Mucosa of stomach (tissue), 1 donor: ENCODE data around the gene ABL2.

Experiments used
- H3K27me3 ChIP-seq: one replicate; pipeline ENCODE4 v1.7.0; 2013; ENCODE audit warnings: mild to moderate bottlenecking, low read length; ENCODE audit not compliant: control insufficient read depth, insufficient read depth
- H3K36me3 ChIP-seq: one replicate; pipeline ENCODE4 v1.7.0; 2013; ENCODE audit warnings: low read length; ENCODE audit not compliant: control insufficient read depth, insufficient read depth
- H3K4me1 ChIP-seq: one replicate; pipeline ENCODE4 v1.7.0; 2013; ENCODE audit warnings: mild to moderate bottlenecking, low read length; ENCODE audit not compliant: control insufficient read depth, insufficient read depth
- H3K4me3 ChIP-seq: one replicate; pipeline ENCODE4 v1.7.0; 2013; ENCODE audit warnings: low read length
- H3K9ac ChIP-seq: one replicate; pipeline ENCODE4 v1.7.0; 2013; ENCODE audit warnings: mild to moderate bottlenecking, low read length, moderate library complexity
- H3K9me3 ChIP-seq: one replicate; pipeline ENCODE4 v1.7.0; 2013; ENCODE audit warnings: mild to moderate bottlenecking, low read length, moderate library complexity; ENCODE audit not compliant: control insufficient read depth
- donor health status: Pancreatic carcinoma.

The ABL2 gene

DNA sequence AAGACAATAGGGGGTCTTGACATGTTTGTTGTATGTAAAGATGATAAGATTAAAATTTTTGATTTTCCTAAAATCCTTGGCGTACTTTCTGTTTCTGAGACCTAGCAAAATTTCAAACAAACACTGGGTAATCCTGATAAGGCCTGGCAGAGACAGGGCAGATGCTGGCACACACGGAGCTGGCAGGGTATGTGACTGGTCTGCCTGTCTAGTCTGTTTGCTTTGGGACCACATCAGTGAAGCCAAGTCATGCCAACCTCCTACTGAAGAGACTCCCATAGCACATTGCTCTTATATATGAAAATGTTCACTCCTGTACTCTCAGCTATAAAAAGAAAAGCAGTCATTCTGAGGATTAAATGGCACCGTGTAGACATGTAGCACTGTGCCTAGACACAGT is 133.6 kb downstream of the ABL2 start:
- Histone ChIP-seq H3K36me3 (peaks cover 25% of the 10 kb centered on the region), H3K4me3 (no peak overlapping the region), H3K4me1 (no peaks in the 10 kb centered on the region), H3K27me3 (no peaks in the 10 kb centered on the region), H3K9ac (no peak overlapping the region), H3K9me3 (no peaks in the 10 kb centered on the region)

DNA sequence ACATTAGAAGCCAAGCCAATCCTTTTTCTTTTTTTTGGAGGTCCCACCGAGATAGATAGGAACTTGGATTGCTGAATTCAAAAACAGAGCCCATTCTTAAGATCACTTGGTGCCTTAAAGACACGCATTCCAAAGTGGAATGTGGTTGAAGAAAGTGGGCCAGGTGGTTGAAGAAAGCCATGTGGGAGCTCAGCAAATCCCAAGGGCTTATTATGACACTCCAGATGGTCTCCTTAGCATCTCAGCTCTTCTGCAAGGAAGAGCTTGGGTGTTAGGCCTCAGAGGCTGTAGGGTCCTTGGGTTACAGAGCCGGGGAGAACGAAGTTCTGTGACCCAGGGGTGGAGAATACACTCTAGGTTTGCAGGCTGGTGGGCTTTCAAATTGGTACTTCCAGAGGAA is 134.1 kb downstream of the ABL2 start:
- H3K27me3 ChIP-seq: no peaks in the 10 kb centered on the region
- H3K9me3 ChIP-seq: no peaks in the 10 kb centered on the region
- peaks cover 25% of the 10 kb centered on the region for H3K36me3 ChIP-seq
- H3K4me3 ChIP-seq: no peak overlapping the region
- H3K9ac ChIP-seq: no peak overlapping the region
- H3K4me1 ChIP-seq: no peaks in the 10 kb centered on the region

DNA sequence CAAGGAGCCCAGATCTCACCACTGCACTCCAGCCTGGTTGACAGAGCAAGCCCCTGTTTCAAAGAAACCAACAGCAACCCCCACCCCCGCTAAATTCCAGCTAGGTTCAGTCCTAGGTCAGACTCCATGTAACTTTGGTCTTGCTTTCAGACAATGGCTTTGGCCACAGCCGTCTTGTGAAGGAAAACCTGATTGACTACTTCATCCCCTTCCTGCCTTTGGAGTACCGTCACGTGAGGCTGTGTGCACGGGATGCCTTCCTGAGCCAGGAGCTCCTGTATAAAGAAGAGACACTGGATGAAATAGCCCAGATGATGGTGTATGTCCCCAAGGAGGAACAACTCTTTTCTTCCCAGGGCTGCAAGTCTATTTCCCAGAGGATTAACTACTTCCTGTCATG is 134.7 kb downstream of the ABL2 start:
- H3K4me3 ChIP-seq: no peak overlapping the region
- peaks cover 25% of the 10 kb centered on the region for H3K36me3 ChIP-seq
- no peaks in the 10 kb centered on the region for H3K27me3 ChIP-seq
- H3K9me3 ChIP-seq: no peaks in the 10 kb centered on the region
- H3K4me1 ChIP-seq: no peaks in the 10 kb centered on the region
- no peak overlapping the region for H3K9ac ChIP-seq

DNA sequence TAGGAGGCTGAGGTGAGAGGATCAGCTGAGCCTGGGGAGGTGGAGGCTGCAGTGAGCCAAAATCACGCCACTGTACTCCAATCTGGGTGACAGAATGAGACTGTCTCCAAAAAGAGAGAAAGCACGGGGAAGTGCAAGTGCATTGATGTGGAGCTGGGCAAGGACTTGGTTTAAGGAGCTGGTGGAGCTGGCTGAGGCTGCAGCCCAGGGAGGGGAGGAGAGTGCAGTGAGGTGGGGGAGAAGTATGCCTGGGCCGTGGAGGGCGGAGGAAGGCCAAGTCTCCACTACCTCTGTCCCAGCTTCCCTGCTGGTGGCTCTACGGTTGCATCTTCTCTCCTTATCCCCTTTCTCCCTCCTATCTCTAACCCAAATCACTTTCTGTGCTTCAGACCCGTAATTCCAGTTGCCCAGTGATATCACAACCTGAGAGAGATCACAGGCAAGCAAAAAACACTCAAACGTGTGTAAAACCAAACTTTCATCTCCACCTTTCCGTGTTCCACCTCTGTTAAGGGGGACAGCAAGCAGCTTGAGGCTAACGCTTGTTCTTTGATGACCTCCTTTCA is 136.5 kb downstream of the ABL2 start:
- Histone ChIP-seq H3K9me3 (no peaks in the 10 kb centered on the region), H3K36me3 (peaks cover 25% of the 10 kb centered on the region), H3K4me3 (no peak overlapping the region), H3K27me3 (no peaks in the 10 kb centered on the region), H3K4me1 (no peaks in the 10 kb centered on the region), H3K9ac (no peak overlapping the region)

DNA sequence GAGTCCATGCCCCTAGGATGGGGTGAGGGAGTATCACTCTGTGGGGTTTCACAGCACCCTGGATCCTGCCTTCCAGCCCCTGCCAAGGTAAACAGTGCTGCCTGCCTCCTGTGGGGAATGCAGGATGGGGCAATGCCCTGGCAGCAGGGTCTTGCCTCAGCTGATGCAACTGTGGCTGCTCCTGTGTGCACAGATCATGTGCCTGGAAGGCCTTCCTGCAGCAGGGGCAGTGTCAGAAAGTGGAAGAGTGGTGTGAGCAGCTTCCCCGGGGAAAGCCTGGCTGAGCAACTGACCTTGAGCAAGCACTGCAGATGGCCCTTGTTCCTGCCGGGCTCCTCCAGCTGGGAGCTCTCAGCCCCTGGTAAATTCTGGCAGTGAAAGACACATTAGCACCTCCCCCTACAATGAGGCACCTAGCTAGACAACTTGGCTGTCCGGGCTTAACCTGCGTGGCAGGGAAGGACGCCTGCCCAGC is 137.7 kb downstream of the ABL2 start:
- Histone ChIP-seq H3K9me3 (no peaks in the 10 kb centered on the region), H3K4me3 (no peak overlapping the region), H3K36me3 (peaks cover 19% of the 10 kb centered on the region), H3K4me1 (no peaks in the 10 kb centered on the region), H3K27me3 (no peaks in the 10 kb centered on the region), H3K9ac (no peak overlapping the region)

DNA sequence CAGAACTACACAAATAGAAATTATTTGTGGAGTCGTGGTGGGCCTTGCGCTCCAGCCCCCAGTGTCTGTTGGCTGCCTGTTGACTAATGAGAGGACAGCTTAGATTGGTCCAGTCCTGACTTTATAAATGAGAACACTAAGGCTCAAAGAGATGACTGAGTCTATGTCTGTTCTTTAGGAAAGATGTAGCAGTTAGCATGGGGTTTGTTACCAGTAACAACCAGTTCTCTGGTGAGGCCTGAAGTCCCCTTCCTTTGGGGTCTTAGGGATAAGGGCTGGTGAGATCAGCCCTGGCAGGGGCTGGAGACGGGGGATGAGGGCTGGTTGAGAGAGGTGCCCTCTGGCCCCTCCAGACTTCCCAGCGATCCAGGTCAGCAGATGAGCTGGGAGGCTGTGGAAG is 138.6 kb downstream of the ABL2 start:
- H3K4me1 ChIP-seq: no peaks in the 10 kb centered on the region
- H3K4me3 ChIP-seq: no peak overlapping the region
- peaks cover 19% of the 10 kb centered on the region for H3K36me3 ChIP-seq
- H3K27me3 ChIP-seq: no peaks in the 10 kb centered on the region
- no peak overlapping the region for H3K9ac ChIP-seq
- no peaks in the 10 kb centered on the region for H3K9me3 ChIP-seq

DNA sequence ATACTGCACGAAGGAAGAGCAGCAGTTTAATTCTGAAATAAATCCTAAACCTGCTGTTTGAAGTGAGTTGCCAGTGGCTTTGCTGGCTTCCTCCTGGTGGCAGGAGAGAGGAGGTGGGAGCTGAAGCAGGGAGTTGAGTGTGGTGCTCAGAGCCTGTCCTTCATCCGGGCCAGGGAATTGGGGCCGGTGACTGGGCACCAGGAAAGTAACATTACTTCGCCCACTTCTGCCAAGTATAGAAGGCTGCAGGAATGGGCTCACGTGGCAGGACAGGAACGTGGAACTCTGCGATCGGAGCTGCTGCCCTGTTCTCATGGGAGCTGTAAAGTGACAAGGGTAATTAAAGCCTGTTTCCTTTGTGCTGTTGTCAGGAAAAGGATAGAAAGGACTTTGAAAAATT is 139.0 kb downstream of the ABL2 start:
- H3K27me3 ChIP-seq: no peaks in the 10 kb centered on the region
- H3K36me3 ChIP-seq: peaks cover 19% of the 10 kb centered on the region
- no peaks in the 10 kb centered on the region for H3K9me3 ChIP-seq
- no peaks in the 10 kb centered on the region for H3K4me1 ChIP-seq
- no peak overlapping the region for H3K4me3 ChIP-seq
- H3K9ac ChIP-seq: no peak overlapping the region

DNA sequence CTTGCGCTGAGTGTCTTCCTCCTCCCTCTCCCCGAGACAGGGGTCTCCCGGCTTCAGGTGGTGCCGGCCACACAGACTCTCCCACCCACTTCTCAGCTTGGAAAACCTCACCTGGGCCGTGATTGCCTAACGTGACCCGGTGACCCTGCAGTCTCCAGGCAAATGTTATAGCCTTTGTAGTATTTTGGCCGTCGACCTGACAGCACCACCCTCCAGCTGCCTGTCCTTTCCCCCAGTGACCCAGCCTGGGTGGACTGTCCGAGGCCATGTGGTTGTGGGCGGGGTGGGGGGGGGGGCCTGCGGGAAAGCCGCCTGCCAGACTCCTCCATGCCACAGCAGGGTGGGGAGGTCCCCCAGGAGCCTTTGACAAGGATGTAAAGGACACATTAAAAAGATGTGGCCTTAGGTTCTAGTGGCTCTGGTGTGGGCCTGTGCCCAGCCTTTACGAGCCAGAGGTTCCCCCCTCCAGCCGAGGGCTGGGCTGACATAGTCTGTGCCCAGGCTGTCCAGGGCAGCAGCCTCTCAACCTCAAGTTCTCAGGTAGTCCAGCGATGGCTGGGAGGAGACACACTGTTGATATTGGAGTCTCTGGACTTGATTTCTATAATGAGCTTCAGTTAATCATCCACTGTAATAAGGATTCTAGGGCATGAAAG is 139.5 kb downstream of the ABL2 start:
- no peaks in the 10 kb centered on the region for H3K9me3 ChIP-seq
- H3K36me3 ChIP-seq: peaks cover 19% of the 10 kb centered on the region
- no peaks in the 10 kb centered on the region for H3K4me1 ChIP-seq
- H3K27me3 ChIP-seq: no peaks in the 10 kb centered on the region
- no peak overlapping the region for H3K4me3 ChIP-seq
- H3K9ac ChIP-seq: no peak overlapping the region

DNA sequence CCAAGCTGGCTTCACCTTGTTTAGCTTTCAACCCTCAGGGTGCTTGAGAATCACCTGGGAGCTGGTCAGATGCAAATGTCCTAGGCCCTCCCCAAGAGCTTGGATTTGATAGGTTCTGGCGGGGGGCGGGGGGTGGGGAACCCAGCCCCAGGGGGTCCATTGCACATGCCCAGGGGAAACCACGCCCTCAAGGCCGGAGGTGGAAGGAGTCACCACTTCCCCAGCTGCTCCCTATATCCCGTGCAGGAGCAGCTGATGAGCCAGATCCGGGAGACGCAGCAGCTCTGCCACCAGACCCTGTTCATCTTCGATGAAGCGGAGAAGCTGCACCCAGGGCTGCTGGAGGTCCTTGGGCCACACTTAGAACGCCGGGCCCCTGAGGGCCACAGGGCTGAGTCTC is 141.8 kb downstream of the ABL2 start:
- Histone ChIP-seq H3K4me1 (peaks cover 14% of the 10 kb centered on the region), H3K9ac (peak overlapping the region; percentile 15), H3K27me3 (no peaks in the 10 kb centered on the region), H3K36me3 (peaks cover 9% of the 10 kb centered on the region), H3K4me3 (no peak overlapping the region), H3K9me3 (no peaks in the 10 kb centered on the region)

DNA sequence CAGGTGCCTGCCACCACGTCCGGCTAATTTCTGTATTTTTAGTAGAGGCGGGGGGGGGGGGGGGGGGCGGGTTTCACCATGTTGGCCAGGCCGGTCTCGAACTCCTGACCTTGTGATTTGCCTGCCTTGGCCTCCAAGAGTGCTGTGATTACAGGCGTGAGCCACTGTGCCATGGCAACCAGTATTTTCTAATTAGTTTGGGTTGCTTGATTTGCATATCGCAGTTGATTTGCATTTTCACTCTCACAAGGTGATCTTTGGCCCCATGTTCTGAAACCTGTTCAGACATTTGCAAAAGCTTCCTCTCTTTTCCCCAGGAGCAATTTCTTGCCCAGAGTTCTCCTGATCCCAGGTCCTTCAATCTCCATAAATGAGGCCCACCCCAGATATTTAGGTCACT is 145.9 kb downstream of the ABL2 start:
- H3K36me3 ChIP-seq: no peaks in the 10 kb centered on the region
- H3K27me3 ChIP-seq: no peaks in the 10 kb centered on the region
- no peak overlapping the region for H3K4me3 ChIP-seq
- peaks cover 23% of the 10 kb centered on the region for H3K4me1 ChIP-seq
- H3K9me3 ChIP-seq: no peaks in the 10 kb centered on the region
- peak overlapping the region; percentile 34 for H3K9ac ChIP-seq

DNA sequence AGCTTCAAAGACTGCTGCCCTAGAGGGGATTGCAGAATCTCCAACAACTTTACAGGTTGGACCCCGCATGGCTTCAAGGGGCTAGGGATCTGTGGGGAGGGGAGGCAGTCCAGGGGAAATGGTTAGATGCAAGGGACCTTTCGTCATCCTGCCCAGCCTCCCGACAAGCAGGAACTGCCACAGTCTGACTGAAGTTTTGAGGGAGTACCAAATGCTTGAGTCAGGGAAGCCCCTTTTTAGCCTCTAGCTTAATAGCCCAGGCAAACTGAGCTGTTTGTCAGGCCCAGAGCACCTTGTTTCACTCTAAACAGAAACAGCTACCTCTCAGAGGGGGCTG is 146.5 kb downstream of the ABL2 start:
- no peaks in the 10 kb centered on the region for H3K36me3 ChIP-seq
- H3K4me1 ChIP-seq: peaks cover 23% of the 10 kb centered on the region
- H3K4me3 ChIP-seq: peak overlapping the region; percentile 68
- H3K9ac ChIP-seq: peak overlapping the region; percentile 71
- no peaks in the 10 kb centered on the region for H3K27me3 ChIP-seq
- no peaks in the 10 kb centered on the region for H3K9me3 ChIP-seq

DNA sequence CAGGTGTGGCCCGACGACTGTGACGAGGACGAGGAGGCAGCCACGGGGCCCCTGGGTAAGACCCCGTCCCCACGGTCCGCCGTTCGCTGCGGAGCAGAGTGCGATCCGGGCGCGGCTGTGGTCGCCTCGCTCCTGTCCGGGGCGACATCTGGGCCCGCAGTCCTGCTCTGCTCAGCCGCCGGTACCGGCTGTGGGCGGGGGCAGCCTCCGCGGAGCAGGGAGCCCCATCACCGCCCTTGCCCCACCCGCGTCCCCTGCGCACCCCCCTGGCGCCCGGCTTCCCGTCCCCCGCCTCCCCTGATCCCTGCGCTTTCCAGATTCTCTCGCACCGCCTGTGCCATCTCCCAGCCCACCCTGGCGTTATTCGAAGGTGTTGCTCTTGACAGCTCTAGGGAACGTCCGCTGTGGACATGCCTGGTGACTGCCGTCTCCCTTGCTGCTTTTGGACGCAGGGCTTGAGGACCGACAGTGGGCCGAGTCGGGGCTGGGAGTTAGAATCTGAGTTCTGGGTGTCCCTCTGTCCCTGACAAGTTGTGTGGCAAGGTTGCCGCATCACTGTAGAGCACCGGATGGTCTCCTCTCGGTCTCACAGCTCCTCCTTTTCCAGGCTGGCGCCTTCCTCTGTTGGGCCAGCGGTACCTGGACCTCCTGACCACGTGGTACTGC is 147.0 kb downstream of the ABL2 start:
- Histone ChIP-seq H3K4me1 (peaks cover 23% of the 10 kb centered on the region), H3K27me3 (no peaks in the 10 kb centered on the region), H3K36me3 (no peaks in the 10 kb centered on the region), H3K4me3 (peak overlapping the region; percentile 68), H3K9ac (peak overlapping the region; percentile 71), H3K9me3 (no peaks in the 10 kb centered on the region)
